ENCODE results near the gene B4GALNT4. TPM values are rescaled to one million over a fixed set of nuclear protein-coding genes. Genes with fewer than 3 reads are reported as not detected.

B4GALNT4 gene
- total and polyA plus RNA-seq, 2 of the 13 experiments (the other 11 are each of a cell fraction or from before 2014, with no cell fraction given) = 30.5 to 50.1 TPM

- TF ChIP-seq EEA1 (CRISPR knock-in tag; IDR thresholded peaks at IDR 0.05; ENCODE audit: borderline replicate concordance) = no peak
- TF ChIP-seq LRRFIP1 (CRISPR knock-in tag; conservative IDR thresholded peaks at IDR 0.05) = no peak
Measured at GRCh38 chr11:425301-425700, 56.0 kb downstream of the B4GALNT4 start (continued).

- 95% methylated on average over 7 of the region's 8 CpGs for WGBS (ENCODE audit: low lambda C conversion rate)
- intact Hi-C loops (cut with micrococcal nuclease; ENCODE audit: unreplicated experiment) (no loop called here), in situ Hi-C loops (cut with HindIII; ENCODE audit: extremely low pct_ligation_motif_present, low pct_unique_long_range_greater_than_20kb) (no loop called here)
- FAIRE-seq = no peak
- no peak overlapping the region for H3K4me3 ChIP-seq (replicated peaks in 1 of 3; ENCODE audit: insufficient read depth in 1 of 3, low read depth in 2 of 3, low read length in 3 of 3)
- H3K79me2 ChIP-seq (ENCODE audit: insufficient read depth, low read length) = no peaks in the 10 kb centered on the region
- CTCF ChIA-PET (ENCODE audit: low intra/inter-chr PET ratio, low total read pairs) = no interaction called here
- H3K4me1 ChIP-seq (ENCODE audit: insufficient read depth, low read length) = no peaks in the 10 kb centered on the region
- H3K9ac ChIP-seq (ENCODE audit: insufficient read depth, low read depth, low read length) = no peak overlapping the region
- H4K20me1 ChIP-seq (ENCODE audit: insufficient read depth, low read length) = no peaks in the 10 kb centered on the region
- POLR2A ChIA-PET = no interaction called here
- no peak for ATAC-seq
- no peaks in the 10 kb centered on the region for H3K9me3 ChIP-seq (ENCODE audit: low read length)
- no peak overlapping the region for H3K4me2 ChIP-seq (ENCODE audit: low read depth, low read length)
- no peak for DNase-seq (ENCODE audit: low spot score)
- no peaks in the 10 kb centered on the region for H3K27me3 ChIP-seq (ENCODE audit: control insufficient read depth in 1 of 2, insufficient read depth in 2 of 2, low read length in 2 of 2)
- H2AFZ ChIP-seq (ENCODE audit: low read length) = no peak overlapping the region
- no peak overlapping the region for H3K27ac ChIP-seq (ENCODE audit: extremely low read length, insufficient read depth, low read length)
- no TSS peak for BruUV-seq (replicated peaks)
- no peaks in the 10 kb centered on the region for H3K36me3 ChIP-seq (replicated peaks in 1 of 2; ENCODE audit: control insufficient read depth in 1 of 2, insufficient read depth in 2 of 2, low read length in 2 of 2)
- no peak for TF ChIP-seq PATZ1 (CRISPR knock-in tag; IDR thresholded peaks at IDR 0.05)
- no peak for TF ChIP-seq ZBTB40 (IDR thresholded peaks at IDR 0.05)
- TF ChIP-seq ZBTB40 (CRISPR knock-in tag; IDR thresholded peaks at IDR 0.05) = no peak
- TF ChIP-seq BCL3 (CRISPR knock-in tag; IDR thresholded peaks at IDR 0.05) = no peak
- TF ChIP-seq MXI1 (IDR thresholded peaks at IDR 0.05; ENCODE audit: borderline replicate concordance, low read depth, low read length) = no peak
- no peak for TF ChIP-seq ZNF629 (CRISPR knock-in tag; conservative IDR thresholded peaks at IDR 0.05)
Measured at GRCh38 chr11:426851-427250, 57.6 kb downstream of the B4GALNT4 start.
